NCI-H1417 (cell line): Measurements from ENCODE around the gene ABCC1.

Experiments
- DNase-seq, 3 experiments: peaks; one replicate each; lab custom pipeline; 2025; lab: John Stamatoyannopoulos, UW

ABCC1 gene

DNA sequence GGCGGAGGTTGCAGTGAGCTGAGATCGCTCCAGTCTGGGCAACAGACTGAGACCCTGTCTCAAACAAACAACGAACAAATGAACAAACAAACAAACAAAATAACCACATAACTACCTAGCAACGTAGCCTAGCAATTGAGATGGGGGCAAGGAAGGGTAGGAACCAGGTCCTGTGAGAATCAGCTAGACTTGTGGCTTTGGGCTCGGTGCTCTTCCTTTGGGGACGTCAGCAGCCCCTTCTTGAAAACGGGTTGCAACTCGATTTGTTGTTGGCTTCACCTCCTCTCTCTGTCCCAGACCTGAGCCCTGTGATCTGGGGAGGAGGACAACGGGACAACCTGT is 72.2 kb downstream of the ABCC1 start:
- DNase-seq: no peak

DNA sequence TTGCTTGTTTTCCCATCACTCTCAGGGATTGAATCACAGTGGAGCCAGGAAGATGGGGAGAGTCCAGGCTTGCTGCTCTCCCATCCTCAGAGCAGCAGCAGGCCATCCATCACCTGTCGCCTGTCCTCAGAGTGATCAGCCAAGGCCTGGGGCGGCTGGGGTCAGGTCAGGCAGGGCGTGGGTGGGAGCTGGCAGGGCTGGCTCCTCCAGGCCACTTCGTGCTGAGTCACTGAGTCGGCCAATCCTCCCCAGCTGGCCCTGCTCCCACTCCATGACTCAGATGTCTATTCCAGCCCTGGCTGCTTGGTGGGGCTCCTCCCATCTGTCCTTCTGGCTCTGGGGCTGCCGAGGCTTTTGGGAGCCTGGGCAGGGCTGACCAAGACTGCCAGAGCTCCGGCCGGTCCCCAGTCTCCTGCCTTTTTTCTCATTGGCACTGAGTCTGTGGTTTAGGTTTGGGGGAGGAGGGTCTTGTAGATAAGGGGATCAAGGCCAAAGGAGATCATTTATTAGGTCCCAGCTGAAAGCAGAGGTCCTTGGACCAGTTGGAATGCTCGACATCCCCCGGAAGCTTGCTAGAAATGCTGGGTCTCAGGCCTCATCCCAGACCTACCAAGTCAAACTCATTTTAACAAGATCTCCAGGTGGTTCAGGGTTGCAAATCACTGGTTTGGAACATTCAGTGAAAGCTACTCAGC is 72.7 kb downstream of the ABCC1 start:
- no peak for DNase-seq

DNA sequence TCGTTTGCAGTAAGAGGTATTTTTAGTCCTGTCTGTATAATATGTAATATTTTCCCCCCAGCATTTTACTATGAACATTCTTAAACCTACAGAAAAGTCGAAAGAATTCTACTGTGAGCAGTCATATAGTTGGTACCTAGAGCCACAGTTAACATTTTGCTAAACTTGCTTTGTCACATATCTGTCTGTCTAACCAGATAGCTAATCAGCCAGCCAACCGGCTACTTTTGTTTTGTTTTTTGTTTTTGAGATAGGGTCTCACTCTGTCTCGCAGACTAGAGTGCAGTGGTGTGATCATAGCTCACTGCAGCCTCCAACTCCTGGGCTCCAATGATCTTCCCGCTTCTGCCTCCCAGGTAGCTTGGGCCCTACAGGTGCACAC is 73.3 kb downstream of the ABCC1 start:
- no peak for DNase-seq

DNA sequence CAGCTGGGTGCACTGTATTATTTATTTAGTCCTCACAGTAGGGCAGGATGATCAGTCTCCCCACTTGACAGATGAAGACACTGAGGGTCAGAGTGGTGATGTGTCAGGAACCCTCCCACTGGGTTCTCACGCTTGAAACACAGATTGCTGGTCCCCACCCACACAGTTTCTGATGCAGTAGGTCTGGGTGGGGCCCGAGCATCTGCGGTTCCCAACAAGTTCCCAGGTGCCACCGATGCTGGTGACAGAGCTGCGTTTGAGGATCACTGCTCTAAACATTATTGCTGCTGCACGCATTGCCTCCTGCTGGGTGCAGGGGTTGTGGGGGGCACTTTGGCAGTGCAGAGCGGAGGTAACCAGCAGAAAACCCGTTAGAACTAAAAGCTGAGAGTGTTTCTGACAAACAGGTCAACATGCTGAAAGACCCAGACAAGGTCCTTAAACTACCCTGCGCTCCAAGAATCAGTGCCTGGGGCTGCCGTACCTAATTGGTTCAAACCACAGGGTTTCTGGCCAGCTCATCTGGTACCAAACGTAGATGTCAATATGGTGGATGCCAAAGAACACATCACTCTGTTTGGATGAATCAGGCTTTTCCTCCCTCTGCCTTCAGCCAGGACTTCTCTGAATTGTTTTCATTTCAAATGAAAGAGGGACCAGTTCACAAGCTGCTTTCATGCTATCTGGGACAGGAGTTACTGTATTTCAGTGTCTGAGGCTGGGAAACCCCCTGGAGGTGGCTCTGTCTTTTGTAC is 76.0 kb downstream of the ABCC1 start:
- no peak for DNase-seq

DNA sequence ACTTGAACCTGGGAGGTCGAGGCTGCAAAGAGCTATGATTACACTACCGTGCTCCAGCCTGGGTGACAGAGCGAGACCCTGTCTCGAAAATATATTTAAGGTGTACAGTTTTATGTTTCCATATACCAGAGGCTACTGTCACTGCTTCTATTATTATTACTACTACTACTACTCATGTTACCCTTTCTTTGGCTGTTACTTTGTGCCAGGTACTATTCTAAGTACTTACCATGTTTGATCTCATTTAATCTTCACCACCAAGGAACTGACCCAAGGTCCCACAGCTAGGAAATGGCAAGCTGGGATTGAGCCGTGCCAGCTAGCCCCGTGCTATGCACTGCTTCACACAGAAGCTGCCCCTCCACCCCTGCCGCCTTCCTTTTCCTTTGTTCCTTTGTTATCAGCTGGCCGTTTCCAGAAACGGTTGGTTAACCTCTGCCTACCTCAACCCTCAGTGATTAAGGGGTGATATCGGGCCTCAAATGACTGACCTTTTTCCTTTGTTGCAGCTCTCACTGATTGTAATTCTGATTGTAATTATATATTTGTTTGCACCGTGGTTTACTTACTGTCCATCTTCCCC is 78.4 kb downstream of the ABCC1 start:
- DNase-seq: peak in 1 of 3 experiments; percentile 35

DNA sequence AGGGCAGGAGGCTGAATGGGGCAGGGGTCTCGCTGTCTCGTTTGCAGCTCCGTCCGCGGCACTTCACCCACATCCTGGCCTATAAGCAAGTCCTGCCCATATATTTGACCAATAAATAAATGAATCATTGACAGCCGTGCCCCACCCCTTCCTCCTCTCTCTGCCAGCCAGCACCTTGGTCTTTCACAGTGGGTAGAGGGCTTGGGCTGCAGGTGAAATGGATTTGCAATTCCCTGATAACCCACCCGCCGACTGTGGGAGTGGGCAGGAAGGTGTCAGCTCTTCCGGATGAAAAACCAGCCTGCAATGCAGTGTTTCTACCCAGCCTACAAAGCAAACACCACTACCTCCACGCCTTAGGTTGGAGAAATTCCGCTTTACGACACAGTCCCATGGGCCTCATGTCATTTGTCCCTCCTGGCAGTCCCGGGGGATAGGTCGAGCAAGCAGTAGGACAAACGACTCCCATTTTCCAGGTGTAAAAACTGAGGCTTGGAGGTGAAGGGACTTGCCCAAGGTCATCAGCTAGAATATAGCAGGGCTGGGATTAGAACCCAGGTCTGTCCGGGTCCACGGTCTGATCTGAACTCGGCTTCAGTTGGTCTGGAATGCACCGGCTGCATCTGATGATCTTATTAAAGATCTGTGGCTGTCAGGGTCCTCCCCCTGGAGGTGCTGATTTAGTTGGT is 79.0 kb downstream of the ABCC1 start:
- DNase-seq: no peak

DNA sequence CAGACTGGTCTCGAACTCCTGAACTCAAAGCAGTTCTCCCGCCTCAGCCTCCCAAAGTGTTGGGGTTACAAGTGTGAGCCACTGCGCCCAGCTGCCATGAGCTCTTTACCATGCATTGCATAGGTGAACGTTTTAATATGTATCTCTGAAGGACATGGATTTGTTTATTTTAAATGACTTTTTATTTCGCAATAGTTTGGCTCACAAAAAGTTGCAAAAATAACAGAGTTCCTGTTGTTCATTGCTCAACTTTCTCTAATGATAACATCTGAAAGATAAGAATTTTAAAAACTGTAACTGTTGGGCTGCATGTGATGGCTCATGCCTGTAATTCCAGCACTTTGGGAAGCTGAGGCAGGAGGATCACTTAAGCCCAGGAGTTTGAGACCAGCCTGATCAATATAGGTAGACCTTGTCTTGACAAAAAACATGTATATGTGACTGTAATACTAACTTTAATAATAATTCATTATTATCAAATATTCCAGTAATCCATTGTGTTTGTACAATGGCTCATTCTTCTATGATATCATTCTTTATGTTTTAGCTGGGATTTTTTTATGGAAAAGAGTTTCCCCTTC is 80.1 kb downstream of the ABCC1 start:
- DNase-seq: no peak

DNA sequence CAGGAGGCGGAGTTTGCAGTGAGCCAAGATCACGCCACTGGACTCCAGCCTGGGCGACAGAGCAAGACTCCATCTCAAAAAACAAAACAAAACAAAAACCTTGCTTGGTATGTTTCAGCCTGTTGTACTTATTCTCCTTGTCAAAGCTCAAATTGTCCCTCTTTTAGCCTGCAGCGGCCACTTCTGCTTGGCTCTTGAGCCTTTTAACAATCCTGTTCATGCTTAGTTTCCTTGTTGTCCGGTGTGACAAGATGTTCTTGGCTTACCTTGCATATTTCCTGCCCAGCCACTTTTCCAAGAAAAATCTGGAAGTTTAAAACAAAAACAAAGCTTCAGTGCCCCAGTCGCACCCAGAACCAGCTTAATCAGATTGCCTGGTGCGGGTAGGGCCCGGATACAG is 81.0 kb downstream of the ABCC1 start:
- DNase-seq: no peak

DNA sequence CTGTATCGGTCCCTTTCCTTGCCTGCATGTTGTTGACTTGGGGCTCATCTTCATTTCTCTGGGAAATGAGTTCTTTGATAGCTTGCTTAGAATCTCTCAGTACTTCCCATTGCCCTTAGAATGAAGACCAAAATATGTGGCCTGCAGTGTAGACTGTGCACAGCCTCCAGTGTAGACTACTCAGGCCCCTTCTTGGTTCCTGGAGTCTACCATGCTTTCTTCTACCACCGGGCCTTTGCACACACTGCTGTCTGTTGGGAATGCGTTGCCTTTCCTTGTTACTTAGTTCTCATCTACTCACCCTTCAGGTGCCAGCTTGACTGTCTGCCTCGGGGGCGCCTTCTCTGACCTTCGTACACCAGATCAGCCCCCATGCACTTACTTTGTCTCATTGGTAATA is 82.0 kb downstream of the ABCC1 start:
- no peak for DNase-seq

DNA sequence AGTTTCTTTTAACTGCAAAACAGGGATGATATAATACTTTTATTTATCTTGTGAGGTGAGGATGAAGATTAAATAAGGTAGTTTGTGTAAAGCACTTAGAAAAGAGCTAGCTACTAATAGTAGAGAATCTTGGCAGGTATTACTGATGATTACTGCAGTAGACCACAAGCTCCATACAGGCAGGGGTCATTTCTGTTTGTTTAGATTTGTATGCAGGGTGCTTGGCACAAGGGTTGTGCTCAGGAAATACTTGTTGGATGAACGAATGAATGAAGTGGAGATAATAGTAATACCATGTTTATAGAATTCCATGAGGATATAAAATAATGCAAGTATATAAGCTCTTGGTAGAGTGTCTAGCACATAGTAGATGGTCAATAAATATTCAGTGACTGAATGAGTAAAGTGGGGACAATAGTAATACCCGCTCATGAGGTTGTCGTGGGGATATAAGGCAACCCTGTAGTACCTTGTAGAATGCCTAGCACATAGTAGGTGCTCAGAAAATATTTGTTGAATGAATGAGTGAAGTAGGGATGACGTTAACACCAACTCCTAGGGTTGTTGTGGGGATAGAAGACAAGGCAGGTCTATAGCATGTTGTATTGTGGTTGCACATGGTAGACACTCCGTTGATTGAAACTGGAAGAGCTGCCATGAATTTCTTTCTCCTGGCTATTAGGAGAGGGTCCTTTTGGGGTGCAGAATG is 83.0 kb downstream of the ABCC1 start:
- no peak for DNase-seq

DNA sequence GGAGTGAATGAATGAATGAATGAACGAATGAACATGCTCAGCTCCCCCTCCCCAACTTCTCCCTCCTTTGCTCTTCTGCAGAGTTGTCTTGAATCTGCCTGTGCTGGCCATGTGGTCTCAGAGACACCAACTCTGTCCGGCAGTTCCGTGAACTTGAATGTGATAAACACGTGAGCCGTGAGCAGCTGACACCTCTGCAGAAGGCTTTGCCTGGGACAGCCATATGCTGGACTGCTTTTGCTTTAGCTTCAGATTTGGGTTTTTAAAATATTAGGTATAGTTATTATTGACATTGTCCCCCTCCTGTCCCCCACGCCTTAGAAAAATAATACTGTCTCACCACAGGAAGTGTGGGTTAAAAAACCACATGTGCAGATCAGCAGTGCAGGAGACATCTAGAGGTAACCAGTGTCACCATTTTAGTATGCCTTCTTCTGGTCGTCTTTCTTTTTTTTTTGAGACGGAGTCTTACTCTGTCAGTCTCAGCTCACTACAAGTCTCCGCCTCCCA is 83.8 kb downstream of the ABCC1 start:
- DNase-seq: no peak

DNA sequence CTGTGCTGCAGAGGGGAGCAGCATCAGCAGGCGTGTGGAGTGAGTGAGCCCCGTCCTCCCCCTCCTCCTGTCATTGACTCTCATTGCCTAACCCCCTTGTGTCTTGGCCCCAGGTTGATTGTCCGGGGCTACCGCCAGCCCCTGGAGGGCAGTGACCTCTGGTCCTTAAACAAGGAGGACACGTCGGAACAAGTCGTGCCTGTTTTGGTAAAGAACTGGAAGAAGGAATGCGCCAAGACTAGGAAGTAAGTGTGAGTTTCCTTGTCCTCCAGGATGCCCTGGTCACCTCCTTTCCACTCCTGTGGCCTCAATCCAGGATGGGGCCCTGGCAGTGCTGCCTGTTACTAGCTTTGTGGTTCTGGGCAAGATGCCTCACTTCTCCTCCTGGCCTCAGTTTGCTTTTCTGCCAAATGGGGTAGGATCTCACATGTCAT is 87.0 kb downstream of the ABCC1 start:
- no peak for DNase-seq

DNA sequence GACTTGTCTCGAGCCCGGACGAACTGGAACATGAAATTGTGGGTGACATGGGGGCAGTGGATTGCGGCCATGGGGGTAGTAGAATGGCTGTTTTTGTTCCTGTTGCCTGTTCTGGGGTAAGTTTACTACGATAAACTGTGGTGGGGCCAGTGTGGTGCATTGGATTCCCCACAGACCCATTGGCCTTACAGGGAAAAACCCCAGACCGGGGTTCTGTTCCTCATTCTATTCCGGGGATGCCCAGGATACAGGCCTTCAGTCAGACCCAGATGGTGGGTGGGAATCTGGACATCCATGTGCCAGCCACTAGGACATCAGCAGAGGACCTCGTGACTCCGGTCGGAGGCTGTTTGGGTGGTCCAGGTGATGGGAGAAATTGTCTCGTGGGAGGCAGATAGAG is 88.1 kb downstream of the ABCC1 start:
- no peak for DNase-seq

DNA sequence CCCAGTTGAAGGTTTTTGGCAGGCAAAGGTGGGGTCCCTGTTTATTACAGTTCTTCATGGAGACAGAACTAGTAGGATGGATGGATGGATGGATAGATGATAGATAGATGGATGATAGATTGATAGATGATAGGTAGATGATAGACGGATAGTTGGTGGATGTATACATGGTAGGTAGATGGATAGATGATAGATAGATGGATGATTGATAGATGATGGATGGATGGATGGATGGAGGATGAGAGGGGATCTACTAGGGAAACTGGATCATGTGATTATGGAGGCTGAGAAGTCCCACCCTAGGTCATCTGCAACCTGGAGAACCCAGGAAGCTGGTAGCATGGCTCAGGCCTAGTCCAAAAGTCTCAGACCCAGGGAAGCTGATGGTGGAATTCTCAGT is 88.6 kb downstream of the ABCC1 start:
- no peak for DNase-seq

DNA sequence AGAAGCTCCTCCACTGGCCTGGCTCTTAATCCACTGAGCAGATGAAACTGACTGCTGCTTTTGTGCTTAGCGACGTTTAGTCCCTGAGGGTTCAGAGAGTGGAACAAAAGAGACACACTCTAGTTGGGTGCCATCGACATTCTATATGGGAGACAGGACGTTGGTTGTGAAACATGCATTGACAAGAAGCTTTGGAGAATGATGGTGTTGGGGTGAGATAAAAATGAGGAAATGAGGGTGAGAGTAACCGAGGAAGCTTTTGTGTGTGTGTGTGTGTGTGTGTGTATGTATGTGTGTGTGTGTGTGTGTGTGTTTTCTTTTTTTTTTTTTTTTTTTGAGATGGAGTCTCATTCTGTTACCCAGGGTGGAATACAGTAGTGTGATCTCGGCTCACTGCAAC is 89.5 kb downstream of the ABCC1 start:
- DNase-seq: no peak

DNA sequence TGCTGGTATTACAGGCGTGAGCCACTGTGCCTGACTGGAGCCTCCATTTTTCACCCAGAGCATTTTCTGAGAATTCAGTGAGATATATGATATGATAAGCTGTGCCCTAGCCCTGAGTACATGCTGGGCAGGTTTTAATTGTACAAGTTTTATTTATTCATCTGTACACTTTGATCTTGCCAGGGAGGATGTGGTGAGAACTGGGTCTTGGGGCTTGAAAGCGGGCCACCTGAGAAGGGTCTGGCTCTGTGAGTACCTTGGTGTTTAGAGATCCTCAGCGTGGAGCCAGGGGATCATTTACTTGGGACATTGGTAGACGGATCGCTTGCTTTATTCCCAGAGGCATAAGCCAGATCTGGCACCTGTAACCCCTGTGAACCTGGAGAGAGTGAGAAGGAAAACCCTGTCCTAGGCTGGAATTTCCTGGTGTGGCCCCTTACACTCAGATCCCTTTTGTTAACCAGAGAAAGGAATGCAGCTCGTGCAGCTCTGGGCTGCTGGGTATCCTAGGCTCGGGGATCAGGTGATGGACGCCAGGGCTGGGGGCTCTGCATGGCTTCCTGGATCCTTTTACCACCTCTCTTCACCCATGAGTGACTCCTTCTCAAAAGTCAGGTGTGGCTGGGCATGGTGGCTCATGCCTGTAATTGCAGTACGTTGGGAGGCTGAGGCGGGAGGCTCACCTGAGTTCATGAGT is 91.9 kb downstream of the ABCC1 start:
- DNase-seq: no peak

DNA sequence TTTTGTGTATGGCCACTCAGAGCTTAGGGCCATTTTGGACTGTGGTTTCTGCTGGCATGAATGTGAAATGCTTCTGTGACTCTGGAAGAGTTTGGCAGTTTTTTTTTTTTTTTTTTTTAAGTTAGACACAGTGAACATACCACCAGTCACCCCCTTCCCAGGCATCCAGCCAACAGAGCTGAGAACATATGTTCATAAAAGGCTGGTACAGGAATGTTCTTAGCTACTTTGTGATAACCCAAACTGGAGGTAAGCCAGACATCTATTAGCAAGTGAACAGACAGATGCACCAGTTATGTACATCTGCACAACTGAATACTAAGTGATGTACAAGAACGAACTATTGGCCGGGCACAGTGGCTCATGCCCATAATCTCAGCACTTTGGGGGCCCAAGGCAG is 92.7 kb downstream of the ABCC1 start:
- no peak for DNase-seq

DNA sequence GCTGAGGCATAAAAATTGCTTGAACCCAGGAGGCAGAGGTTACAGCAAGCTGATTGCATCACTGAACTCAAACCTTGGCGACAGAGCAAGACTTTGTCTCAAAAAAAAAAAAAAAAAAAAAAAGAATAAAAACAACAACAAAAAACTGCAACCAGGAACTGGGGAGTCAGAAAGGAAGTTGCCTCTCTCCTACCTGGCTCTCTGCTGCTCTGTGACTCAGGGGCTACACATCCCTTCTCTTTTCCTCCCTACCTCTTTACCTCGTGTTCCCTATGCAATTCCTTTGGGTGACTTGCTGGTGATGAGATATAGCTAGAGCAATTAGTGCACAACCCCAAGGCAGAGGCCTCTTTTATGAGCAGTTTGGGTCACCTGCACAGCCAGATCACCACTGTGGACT is 95.9 kb downstream of the ABCC1 start:
- no peak for DNase-seq

DNA sequence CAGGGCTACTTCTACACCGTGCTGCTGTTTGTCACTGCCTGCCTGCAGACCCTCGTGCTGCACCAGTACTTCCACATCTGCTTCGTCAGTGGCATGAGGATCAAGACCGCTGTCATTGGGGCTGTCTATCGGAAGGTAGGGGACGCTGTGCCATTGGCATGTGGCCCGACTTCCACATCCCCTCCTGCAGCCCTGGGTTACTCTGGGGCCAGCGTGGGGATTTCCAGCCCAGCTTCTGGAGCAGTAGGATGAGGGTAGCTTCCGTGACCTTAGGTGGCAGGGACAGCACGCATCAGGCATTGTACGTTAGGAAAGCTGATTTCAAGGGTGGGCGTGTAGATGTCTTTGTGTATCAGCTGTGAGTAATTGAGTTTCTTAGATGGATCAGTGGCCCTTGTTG is 96.5 kb downstream of the ABCC1 start:
- no peak for DNase-seq

DNA sequence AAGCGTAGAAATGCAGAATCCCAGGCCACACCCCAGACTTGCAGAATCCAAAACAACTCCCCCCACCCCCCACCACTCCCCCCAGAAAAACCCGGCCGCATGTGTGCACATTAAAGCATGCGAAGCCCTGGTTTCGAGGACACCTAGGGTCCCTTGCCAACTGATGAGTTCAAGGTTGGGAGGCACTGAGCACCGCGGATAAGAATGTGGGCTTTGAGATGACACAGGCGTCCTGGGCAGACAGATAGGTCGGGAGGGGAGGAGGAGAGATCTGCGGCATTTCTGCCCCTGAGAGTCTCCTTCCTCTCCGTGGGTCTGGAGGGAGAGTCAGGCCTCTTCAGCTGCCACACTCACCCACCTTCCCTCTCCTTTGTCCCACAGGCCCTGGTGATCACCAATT is 98.3 kb downstream of the ABCC1 start:
- no peak for DNase-seq

DNA sequence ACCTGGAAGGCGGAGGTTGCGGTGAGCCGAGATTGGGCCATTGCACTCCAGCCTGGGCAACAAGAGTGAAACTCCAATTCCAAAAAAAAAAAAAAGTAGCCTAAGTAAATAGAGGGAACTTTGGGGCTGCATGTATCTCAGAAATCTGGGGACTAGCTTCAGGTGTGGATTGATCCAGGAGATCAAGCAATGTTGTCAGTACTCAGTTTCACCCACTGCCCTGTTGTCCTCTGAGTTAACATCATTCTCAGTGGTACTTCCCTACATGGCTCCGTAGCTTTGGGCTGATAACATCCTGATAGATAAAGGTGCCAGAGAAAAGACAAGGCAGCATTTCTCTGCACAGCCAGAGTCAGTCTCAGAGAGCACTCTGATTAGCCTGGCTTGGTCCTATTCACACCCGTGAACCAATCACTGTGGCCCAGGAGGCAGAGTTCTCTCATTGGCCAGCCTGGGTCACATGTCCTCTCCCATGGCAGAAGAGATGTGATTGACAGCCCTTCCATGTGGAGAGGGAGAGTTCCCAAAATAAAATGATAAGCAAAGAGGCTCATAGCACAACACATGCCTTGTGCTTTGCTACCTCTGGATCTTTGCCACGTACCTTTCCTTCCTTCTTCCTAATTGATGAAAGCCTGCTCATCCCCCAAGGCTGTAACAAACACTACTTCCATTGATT is 99.6 kb downstream of the ABCC1 start:
- no peak for DNase-seq
